HAP-1 (cell line): ENCODE data around the gene SMIM20.

Source experiments
- DNase-seq, 2 experiments: peaks; one replicate each; pipeline ENCODE4 v3.0.0-alpha.2; 2016 to 2020; ENCODE audit warnings: low spot score in 2 of 2
- H3K27me3 ChIP-seq: fragments of 250-450 bp; sonication (Bioruptor Pico); 2 replicates; pipeline ENCODE4 v1.5.1; 2020; ENCODE audit warnings: low read depth, mild to moderate bottlenecking, moderate library complexity
- H3K36me3 ChIP-seq: fragments of 250-450 bp; sonication (Bioruptor Pico); replicated peaks from 2 replicates; pipeline ENCODE4 v1.5.1; 2020; ENCODE audit warnings: mild to moderate bottlenecking
- H3K4me1 ChIP-seq: fragments of 250-450 bp; sonication (Bioruptor Pico); 2 replicates; pipeline ENCODE4 v1.5.1; 2020; ENCODE audit warnings: mild to moderate bottlenecking
- H3K4me3 ChIP-seq: fragments of 250-450 bp; sonication (Bioruptor Pico); 2 replicates; pipeline ENCODE4 v1.5.1; 2020; ENCODE audit warnings: mild to moderate bottlenecking, moderate library complexity
- H3K9me3 ChIP-seq: fragments of 250-450 bp; sonication (Bioruptor Pico); 2 replicates; pipeline ENCODE4 v1.5.1; 2020; ENCODE audit warnings: mild to moderate bottlenecking, moderate library complexity
- in situ Hi-C: fragments of 300-500 bp; cut with MboI; formaldehyde crosslinking; loops from 3 replicates; pipeline ENCODE4 v1.14.3; 2020; ENCODE audit warnings: low sequenced_read_pairs, inconsistent platforms, mixed read lengths

The SMIM20 gene

GRCh38 chr4:25881193-25881592, 32.8 kb upstream of the SMIM20 start:
- in situ Hi-C loops, result no loop called here
- Histone ChIP-seq H3K4me1 (no peaks in the 10 kb centered on the region), H3K27me3 (peaks cover 4% of the 10 kb centered on the region; the same call in 1 of the 2 replicates), H3K9me3 (no peaks in the 10 kb centered on the region), H3K4me3 (no peak overlapping the region), H3K36me3 (no peaks in the 10 kb centered on the region)
- no peak for DNase-seq

DNA sequence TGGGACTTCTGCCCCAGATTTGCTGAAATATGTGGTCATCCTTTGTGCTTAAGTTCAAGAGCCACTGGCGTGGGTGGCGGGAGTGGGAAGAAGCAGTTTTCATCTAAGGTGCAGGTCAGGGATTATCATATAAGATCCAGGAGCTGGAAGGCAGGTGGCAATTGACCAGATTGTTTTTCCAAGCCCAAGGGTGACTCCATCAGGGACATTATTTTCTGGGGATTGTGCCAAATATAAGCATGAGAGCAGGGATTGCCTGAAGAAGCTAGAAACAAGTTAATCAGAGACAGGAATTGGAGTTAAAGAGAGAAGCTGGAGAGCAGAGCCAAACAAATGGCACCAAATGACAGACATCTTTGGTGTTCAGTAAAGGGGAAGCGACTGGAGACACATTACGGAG, 31.8 kb upstream of the SMIM20 start:
- Histone ChIP-seq H3K27me3 (peaks cover 4% of the 10 kb centered on the region; the same call in 1 of the 2 replicates), H3K36me3 (no peaks in the 10 kb centered on the region), H3K4me3 (no peak overlapping the region), H3K9me3 (no peaks in the 10 kb centered on the region), H3K4me1 (no peaks in the 10 kb centered on the region)
- no peak for DNase-seq
- in situ Hi-C loops, result no loop called here

DNA sequence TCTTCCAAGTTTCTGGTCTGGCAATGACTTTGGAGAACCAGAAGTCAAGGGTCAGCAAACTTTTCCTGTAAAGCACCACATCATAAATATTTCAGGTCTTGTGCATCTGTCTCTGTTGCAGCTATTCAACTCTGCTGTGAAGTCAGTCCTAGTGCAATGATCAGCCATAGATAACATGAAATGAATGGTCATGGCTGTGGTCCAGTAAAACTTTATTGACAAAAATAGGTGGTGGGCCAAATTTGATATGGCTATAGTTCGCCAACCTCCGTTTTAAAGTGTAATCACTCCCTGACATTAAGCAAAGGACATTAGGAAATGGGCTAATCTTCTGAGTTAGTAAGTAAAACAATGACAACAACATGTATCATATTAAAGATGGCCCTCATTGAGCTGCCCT, 30.5 kb upstream of the SMIM20 start:
- DNase-seq, result no peak
- Histone ChIP-seq H3K36me3 (no peaks in the 10 kb centered on the region), H3K9me3 (no peaks in the 10 kb centered on the region), H3K4me3 (no peak overlapping the region), H3K27me3 (peaks cover 4% of the 10 kb centered on the region; the same call in 1 of the 2 replicates), H3K4me1 (no peaks in the 10 kb centered on the region)
- in situ Hi-C loops, result no loop called here

GRCh38 chr4:25884031-25884782, 29.8 kb upstream of the SMIM20 start:
- H3K27me3 ChIP-seq, result peaks cover 4% of the 10 kb centered on the region; the same call in 1 of the 2 replicates
- no peak for DNase-seq
- H3K4me3 ChIP-seq, result no peak overlapping the region
- in situ Hi-C loops, result no loop called here
- H3K9me3 ChIP-seq, result no peaks in the 10 kb centered on the region
- no peaks in the 10 kb centered on the region for H3K36me3 ChIP-seq
- no peaks in the 10 kb centered on the region for H3K4me1 ChIP-seq

DNA sequence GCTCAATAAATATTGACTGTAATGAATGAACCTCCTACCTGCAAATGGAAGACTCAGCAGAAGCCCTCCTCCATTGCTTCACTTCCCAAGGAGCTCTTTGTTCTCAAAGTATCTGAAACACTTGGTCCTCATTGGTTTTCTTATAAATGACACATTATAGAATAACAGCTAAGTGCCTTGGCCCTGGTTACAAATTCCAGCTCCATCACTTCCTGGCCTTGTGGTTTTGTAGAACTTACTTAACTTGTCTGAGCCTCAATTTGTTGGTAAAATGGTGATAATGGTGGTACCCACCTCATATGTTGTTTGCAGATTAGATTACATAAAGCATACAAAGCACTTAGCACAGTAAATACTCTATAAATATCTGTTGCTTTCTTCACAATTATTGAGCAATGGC, 25.2 kb upstream of the SMIM20 start:
- DNase-seq, result no peak
- Histone ChIP-seq H3K4me3 (no peak overlapping the region), H3K4me1 (no peaks in the 10 kb centered on the region; the same call in 1 of the 2 replicates), H3K27me3 (no peaks in the 10 kb centered on the region), H3K9me3 (no peaks in the 10 kb centered on the region), H3K36me3 (no peaks in the 10 kb centered on the region)
- in situ Hi-C loops, result no loop called here

DNA sequence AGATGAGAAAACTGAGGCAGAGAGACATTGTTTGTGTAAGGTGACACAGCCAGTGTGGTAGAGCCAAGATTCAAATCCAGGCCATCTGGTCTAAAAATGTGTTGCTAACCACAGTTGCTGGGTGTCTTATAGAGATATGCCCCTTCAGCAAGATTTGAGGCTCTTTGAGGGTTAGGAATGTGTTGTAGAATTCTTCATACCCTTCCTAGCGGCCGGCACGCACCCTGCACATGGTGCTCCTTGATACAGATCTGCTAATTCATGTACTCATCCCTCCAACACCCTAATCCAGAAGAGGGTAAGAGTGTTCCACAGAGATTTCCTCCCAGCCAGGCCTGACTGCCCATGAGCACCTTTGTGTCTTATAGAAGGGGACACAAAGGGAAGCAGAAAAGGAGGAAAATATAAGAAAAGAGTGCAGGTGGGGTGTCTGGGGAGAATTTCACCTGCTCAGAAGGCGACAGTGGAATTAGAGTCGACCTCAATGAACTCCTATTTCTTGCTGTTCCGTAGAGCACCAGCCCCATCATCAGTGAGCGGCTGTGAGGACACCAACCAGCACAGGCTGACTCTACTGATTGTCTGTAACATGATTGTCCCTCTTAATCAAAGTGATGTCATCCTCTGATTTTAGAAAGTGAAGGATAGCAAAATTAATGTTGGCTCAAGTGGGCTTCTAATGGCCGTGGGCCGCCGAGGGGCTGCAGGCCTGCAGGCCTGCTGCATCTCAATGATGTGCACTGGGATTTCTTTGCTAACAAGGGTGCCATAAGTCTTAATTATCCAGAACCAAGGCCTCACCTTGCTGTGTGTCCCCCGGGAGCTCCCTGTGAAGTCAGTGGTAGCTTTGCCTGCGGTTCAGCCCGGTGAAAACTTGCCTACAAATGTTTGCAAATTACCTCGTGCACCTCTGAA, 24.2 kb upstream of the SMIM20 start:
- no peaks in the 10 kb centered on the region for H3K36me3 ChIP-seq
- H3K4me1 ChIP-seq, result no peaks in the 10 kb centered on the region; the same call in 1 of the 2 replicates
- in situ Hi-C loops, result no loop called here
- no peak for DNase-seq
- no peak overlapping the region for H3K4me3 ChIP-seq
- no peaks in the 10 kb centered on the region for H3K9me3 ChIP-seq
- H3K27me3 ChIP-seq, result no peaks in the 10 kb centered on the region

DNA sequence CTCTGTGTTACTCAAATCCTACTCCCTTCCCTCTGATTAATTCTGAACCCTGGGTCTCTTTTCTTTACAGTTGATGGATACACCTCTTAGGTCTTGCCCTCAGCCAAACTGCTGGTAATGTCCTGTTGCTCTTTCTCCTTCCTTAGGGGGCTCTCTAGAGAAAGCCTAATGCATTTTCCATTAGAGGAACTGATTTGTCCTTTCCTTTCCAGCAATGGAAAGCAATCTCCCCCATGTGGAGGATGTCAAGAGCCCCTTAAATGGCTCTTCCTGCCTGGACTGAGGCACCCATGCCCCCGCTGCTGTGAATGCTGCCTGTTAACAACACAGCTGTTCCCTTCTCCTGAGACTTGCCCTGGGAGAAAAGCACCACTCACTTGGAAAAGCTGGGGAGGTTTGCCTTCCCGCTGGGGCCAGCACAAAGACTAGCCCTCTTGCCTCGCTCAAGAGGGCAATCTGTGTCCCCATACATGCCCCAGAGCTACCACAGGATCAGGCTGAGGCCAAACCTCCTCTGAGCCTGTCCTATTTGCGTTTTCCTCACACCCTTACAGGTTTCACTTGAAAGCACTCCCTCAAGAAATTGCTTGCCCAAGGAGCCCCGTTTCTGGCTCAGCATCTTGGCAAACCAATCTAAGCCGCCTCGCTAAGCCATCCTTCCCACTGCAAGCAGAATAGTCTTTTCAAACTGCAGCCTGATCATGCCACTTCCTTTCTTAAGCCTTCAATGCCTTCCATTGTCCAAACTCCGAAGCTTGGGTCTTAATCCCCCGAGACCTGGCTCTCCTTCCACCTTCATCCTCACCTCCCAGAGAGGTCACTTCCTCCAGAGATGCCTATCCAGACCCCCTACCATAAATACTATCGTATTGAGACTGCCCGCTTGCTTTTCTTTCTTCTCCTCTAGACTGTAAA, 23.2 kb upstream of the SMIM20 start:
- in situ Hi-C loops, result no loop called here
- Histone ChIP-seq H3K4me3 (no peak overlapping the region), H3K9me3 (no peaks in the 10 kb centered on the region), H3K36me3 (no peaks in the 10 kb centered on the region), H3K27me3 (no peaks in the 10 kb centered on the region), H3K4me1 (no peaks in the 10 kb centered on the region; the same call in 1 of the 2 replicates)
- no peak for DNase-seq

GRCh38 chr4:25892796-25893195, 21.2 kb upstream of the SMIM20 start:
- H3K27me3 ChIP-seq, result no peaks in the 10 kb centered on the region
- in situ Hi-C loops, result no loop called here
- no peaks in the 10 kb centered on the region for H3K36me3 ChIP-seq
- DNase-seq, result no peak
- H3K9me3 ChIP-seq, result no peaks in the 10 kb centered on the region
- no peak overlapping the region for H3K4me3 ChIP-seq
- H3K4me1 ChIP-seq, result no peaks in the 10 kb centered on the region; the same call in 1 of the 2 replicates

DNA sequence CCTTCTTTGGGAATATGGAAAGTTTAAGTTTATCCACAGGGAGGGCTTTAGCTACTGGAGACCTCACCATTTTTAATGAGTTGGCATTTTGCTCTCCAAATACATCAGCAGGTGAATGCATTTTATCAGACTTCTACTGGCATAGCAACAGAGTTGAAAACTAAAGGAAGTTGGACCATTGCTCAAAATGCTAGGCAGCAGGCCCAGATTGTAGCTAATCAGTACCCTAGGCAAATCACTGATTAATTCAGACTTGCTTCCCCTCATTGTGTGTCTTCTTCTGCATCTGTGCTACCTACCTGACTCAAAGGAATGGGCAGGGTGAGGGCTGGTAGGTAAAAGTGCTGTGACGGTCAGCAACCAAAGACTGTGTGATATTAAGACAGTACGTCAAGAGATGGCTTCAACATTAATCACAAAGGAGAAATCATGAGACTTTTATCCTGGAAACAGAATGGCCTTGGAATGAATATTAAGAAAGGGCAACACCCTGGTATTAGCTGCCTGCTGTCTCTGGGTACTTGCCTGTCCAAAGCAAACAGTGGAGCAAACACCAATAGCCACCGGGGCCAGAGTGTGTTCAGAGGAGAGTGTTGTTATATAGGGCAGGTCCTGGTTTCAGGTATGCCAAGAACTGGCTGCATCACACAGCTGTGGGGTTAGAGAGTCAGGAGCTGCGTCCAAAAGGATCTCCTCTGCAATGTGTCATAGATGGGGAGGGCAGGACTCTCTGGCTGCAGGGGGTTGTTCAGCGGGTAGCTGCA, 17.1 kb upstream of the SMIM20 start:
- no peak for DNase-seq
- no peaks in the 10 kb centered on the region for H3K36me3 ChIP-seq
- no peak overlapping the region for H3K4me3 ChIP-seq
- H3K4me1 ChIP-seq, result no peaks in the 10 kb centered on the region; the same call in 1 of the 2 replicates
- no peaks in the 10 kb centered on the region for H3K27me3 ChIP-seq
- in situ Hi-C loops, result no loop called here
- no peaks in the 10 kb centered on the region for H3K9me3 ChIP-seq

DNA sequence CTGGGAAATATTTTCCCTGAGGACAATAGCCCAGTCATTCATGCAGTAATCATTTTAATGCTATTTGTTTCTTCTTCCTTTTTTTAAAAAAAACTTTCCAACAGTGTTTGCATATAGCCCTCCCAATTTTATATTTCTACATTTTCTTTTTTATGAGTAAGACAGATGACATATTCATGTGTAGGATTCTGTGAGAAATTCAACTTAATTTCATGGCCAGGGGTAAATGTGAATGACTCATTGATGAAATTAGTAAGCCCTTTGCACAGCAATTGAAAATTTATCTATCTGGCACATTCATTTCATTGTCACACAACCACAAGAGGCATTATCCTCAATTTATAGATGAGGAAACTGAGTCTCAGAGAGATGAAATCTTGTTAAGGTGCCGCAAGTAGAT, 13.7 kb upstream of the SMIM20 start:
- Histone ChIP-seq H3K36me3 (no peaks in the 10 kb centered on the region), H3K27me3 (no peaks in the 10 kb centered on the region), H3K9me3 (no peaks in the 10 kb centered on the region), H3K4me3 (no peak overlapping the region), H3K4me1 (no peaks in the 10 kb centered on the region)
- in situ Hi-C loops, result no loop called here
- DNase-seq, result no peak

DNA sequence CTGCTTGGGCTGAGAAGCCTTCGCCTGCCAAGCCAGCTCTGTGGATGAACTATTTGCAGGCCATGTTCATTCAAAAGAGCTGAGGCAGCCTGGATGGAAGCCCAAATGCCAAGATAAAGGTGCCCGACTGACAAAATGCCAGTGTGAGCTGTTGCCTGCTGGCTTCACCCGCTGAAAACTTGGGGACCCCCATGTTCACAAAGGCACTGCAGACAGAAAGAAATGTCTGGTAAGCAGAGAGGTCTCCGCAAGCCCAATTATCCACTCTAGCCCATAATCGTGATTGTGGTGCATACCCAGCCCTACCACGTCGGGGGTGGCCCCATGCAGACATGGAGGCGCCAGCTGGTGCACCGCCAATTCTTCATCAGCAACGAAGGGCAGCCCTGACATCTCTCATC, 13.0 kb upstream of the SMIM20 start:
- in situ Hi-C loops, result no loop called here
- no peak overlapping the region for H3K4me3 ChIP-seq
- no peaks in the 10 kb centered on the region for H3K4me1 ChIP-seq
- no peaks in the 10 kb centered on the region for H3K9me3 ChIP-seq
- DNase-seq, result no peak
- H3K27me3 ChIP-seq, result no peaks in the 10 kb centered on the region
- no peaks in the 10 kb centered on the region for H3K36me3 ChIP-seq

DNA sequence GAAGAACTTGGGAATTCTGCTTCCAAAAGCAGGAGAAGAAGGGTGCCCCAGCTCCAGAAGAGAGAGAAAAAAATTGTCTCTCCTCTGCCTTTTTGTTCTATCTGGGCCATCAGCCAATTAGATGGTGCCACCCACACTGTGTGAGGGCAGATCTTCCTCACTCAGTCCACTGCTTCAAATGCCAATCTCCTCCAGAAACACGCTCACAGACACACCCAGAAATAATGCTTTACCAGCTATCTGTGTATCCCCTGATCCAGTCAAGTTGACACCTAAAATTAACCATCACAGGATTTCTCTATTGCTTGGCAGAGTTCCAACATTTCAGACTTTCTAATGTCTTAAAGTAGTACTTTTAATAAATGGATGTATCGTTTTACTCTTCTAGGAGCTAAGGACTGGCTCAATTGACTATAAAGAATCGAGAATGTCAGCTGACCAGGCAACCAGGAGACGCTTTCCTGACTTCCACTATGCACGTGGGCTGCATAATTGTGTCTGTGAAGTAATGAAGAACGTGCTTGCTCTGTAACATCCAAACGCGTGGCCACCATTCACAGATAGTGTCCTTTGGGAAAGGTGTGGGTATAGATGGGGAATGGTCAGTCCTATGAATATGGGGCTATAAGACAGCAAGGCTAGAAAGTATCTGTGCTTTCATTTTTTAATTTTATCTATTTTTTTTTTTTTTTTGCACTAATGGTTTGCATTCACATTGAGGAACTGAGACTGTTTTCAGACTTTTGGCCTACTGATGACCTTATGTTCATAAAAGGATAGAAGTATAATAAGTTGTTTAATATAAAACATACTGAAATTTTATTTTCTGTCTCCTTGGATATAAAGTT, 9.9 kb upstream of the SMIM20 start:
- Histone ChIP-seq H3K36me3 (no peaks in the 10 kb centered on the region), H3K9me3 (no peaks in the 10 kb centered on the region), H3K27me3 (no peaks in the 10 kb centered on the region), H3K4me3 (no peak overlapping the region), H3K4me1 (no peaks in the 10 kb centered on the region)
- no peak for DNase-seq
- in situ Hi-C loops, result no loop called here
